DND-41 (cell line): ENCODE data around the gene CCDC69.

Experiments
- CTCF ChIP-seq: IDR thresholded peaks from 2 replicates; pipeline ENCODE4 v1.5.1; 2012; ENCODE audit warnings: borderline replicate concordance, low read length, moderate library complexity, mild to moderate bottlenecking; ENCODE audit not compliant: poor library complexity, severe bottlenecking; ENCODE audit errors: extremely low read depth
- EZH2 ChIP-seq: IDR thresholded peaks from 3 replicates; pipeline ENCODE4 v1.6.1; 2012; ENCODE audit warnings: borderline replicate concordance, low read depth, mild to moderate bottlenecking, moderate library complexity, low read length, inconsistent platforms; ENCODE audit not compliant: severe bottlenecking

DNA sequence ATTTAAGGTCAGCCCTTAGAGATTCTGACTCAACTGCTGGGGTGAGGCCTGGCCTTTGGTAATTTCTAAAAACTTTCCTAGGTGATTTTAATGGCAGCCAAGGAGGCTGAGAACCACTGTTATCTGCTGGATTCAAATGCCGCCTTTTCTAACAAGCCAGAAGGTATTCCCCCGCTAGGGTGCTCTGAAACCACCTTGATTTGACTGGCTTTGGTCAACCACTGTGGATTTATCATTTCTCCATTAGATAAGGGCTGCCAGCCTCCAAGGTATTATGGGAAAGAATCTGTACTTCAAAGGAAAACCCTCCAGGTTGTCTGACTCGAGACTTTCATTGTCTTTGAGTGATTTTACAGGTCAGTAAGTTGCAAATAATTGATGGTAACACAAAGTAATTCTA lies 70.6 kb downstream of the CCDC69 start:
- TF ChIP-seq CTCF (no peak), EZH2 (no peak)
